HEK293T (cell line): Measurements from ENCODE around the gene TDG.
"Not testable (repeated sequence)": the region's sequence is repeated elsewhere in the genome, so short reads cannot be mapped to it uniquely, and the experiment has no call there.

Source experiments
- CTCF ChIA-PET: fragments of 350-600 bp; formaldehyde crosslinking; extraction: SDS; loops from one replicate; lab custom pipeline; 2021; ENCODE audit warnings: antibody characterized with exemption, inconsistent platforms; lab: Yijun Ruan, JAX
- POLR2A ChIA-PET: fragments of 350-600 bp; formaldehyde crosslinking; extraction: SDS; loops from one replicate; lab custom pipeline; 2020; ENCODE audit warnings: antibody characterized with exemption, inconsistent platforms; lab: Yijun Ruan, JAX
- DNase-seq: peaks from one replicate; pipeline ENCODE4 v3.0.0; 2012; ENCODE audit warnings: mixed read lengths; ENCODE audit errors: extremely low spot score
- ARNT ChIP-seq: fragments of 450-650 bp; IDR thresholded peaks from 2 replicates; pipeline ENCODE4 v1.6.1; 2017; ENCODE audit warnings: mild to moderate bottlenecking
- BHLHE40 ChIP-seq: fragments of 450-650 bp; IDR thresholded peaks from 2 replicates; pipeline ENCODE4 v1.6.1; 2016; ENCODE audit warnings: mild to moderate bottlenecking, moderate library complexity, borderline replicate concordance
- CTBP1 ChIP-seq: fragments of 450-650 bp; IDR thresholded peaks from 2 replicates; pipeline ENCODE4 v1.6.1; 2016; ENCODE audit warnings: borderline replicate concordance
- ELF4 ChIP-seq: fragments of 450-650 bp; IDR thresholded peaks from 2 replicates; pipeline ENCODE4 v1.6.1; 2017; ENCODE audit warnings: antibody characterized with exemption
- FOXA1 ChIP-seq: fragments of 450-650 bp; IDR thresholded peaks from 2 replicates; pipeline ENCODE4 v1.6.1; 2016; ENCODE audit warnings: mild to moderate bottlenecking
- FOXK2 ChIP-seq: fragments of 450-650 bp; IDR thresholded peaks from 2 replicates; pipeline ENCODE4 v1.6.1; 2016; ENCODE audit warnings: mild to moderate bottlenecking
- FOXM1 ChIP-seq: fragments of 450-650 bp; IDR thresholded peaks from 2 replicates; pipeline ENCODE4 v1.6.1; 2017; ENCODE audit warnings: mild to moderate bottlenecking, borderline replicate concordance
- HDGF ChIP-seq: fragments of 450-650 bp; IDR thresholded peaks from 2 replicates; pipeline ENCODE4 v1.6.1; 2017; ENCODE audit warnings: antibody characterized with exemption, borderline replicate concordance
- L3MBTL2 ChIP-seq: fragments of 450-650 bp; conservative IDR thresholded peaks from 2 replicates; pipeline ENCODE4 v1.6.1; 2016; ENCODE audit warnings: mild to moderate bottlenecking
- LEF1 ChIP-seq: fragments of 450-650 bp; IDR thresholded peaks from 2 replicates; pipeline ENCODE4 v1.6.1; 2017; ENCODE audit warnings: mild to moderate bottlenecking, borderline replicate concordance
- NFRKB ChIP-seq: fragments of 450-650 bp; IDR thresholded peaks from 2 replicates; pipeline ENCODE4 v1.6.1; 2016; ENCODE audit warnings: mild to moderate bottlenecking, moderate library complexity
- SP1 ChIP-seq: fragments of 450-650 bp; IDR thresholded peaks from 2 replicates; pipeline ENCODE4 v1.6.1; 2017
- SUZ12 ChIP-seq: fragments of 450-650 bp; IDR thresholded peaks from 2 replicates; pipeline ENCODE4 v1.6.1; 2016; ENCODE audit warnings: mild to moderate bottlenecking
- TARDBP ChIP-seq: fragments of 450-650 bp; IDR thresholded peaks from 2 replicates; pipeline ENCODE4 v1.6.1; 2016
- ZNF384 ChIP-seq: fragments of 450-650 bp; IDR thresholded peaks from 2 replicates; pipeline ENCODE4 v1.6.1; 2016
- TF ChIP-seq, protein P1 (sequence below): fragments of 450-650 bp; IDR thresholded peaks from 2 replicates; pipeline ENCODE4 v1.6.1; 2016

The TDG gene

DNA sequence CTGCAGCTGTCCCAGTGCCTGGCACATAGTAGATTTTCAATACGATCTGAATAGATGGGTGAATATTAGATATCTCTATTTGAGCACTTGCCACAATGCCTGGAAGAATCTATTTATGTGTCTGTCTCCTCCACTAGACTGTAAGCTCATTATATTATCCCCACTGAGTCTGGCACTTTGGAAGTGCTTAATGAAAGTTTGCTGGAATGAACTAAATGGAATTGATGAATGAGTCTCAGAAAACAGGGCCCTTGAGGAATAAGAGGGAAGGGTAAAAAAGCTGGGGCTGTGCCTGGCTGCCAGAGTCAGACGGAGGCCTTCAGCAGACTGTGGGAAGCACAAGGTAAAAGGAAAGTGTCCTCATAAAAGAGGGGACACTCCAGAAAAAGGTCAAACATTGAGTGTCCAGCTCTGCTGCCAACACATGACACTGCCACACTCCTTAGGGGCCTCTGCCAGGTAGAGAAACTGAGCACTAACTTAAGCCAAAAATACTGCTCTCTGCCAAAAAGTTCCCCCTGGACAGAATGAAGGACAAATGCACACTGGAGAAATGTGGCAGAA is 45.0 kb downstream of the TDG start:
- TF ChIP-seq ELF4 (no peak), FOXK2 (no peak), NFRKB (no peak), BHLHE40 (no peak), HDGF (no peak), TARDBP (no peak)
- CTCF ChIA-PET = no interaction called here
- DNase-seq = no peak
- POLR2A ChIA-PET = no interaction called here

DNA sequence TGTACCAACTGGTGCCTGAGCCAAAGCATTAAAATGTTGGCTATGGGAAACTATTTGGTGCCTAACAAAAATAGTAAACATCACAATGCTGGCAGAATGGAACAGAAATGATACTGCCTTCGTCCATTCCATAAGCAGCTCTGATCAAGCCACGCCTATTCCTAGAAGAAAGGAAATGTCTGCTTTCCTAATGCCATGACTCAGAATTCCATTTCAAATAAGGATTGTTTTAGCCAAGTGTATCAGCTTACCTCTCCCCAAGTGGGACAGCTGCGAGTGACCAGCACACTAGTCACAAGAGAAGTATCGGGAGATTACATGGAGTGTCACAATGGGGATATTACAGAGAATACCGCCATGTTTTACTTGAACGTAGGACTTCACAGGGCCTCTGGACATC is 45.6 kb downstream of the TDG start:
- TF ChIP-seq L3MBTL2 = no peak
- TF ChIP-seq, protein P1, sequence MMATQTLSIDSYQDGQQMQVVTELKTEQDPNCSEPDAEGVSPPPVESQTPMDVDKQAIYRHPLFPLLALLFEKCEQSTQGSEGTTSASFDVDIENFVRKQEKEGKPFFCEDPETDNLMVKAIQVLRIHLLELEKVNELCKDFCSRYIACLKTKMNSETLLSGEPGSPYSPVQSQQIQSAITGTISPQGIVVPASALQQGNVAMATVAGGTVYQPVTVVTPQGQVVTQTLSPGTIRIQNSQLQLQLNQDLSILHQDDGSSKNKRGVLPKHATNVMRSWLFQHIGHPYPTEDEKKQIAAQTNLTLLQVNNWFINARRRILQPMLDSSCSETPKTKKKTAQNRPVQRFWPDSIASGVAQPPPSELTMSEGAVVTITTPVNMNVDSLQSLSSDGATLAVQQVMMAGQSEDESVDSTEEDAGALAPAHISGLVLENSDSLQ = no peak
- no peak for TF ChIP-seq SP1
- no peak for TF ChIP-seq FOXK2
- TF ChIP-seq FOXM1 = no peak
- TF ChIP-seq TARDBP = no peak
- TF ChIP-seq SUZ12 = no peak
- no peak for DNase-seq
- ChIA-PET POLR2A (no interaction called here), CTCF (no interaction called here)

DNA sequence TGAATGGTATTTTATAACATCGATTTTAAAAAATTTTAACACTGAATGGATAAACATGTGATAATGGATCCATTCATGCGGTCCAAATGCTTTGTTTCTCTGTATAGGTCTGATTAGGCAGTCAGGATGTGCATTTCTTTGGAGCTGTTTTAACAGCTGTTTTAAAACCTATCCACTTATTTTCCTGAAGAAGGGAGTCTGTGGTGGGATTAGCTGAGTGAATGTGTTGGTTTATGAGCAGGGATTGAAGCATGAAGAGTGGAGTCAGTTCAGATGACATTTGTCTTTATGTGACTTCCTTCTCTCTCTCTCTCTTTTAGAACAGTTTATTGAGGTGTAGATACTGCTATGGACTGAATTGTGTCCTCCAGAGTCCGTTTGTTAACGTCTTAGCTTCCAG is 46.7 kb downstream of the TDG start:
- ChIA-PET POLR2A (no interaction called here), CTCF (no interaction called here)
- TF ChIP-seq TARDBP (no peak), SP1 (no peak), FOXA1 (no peak), L3MBTL2 (no peak), ELF4 (no peak), ARNT (no peak), HDGF (no peak), NFRKB (no peak), CTBP1 (no peak), BHLHE40 (no peak), ZNF384 (no peak), SUZ12 (no peak), LEF1 (no peak), FOXM1 (no peak), FOXK2 (no peak)
- TF ChIP-seq, protein P1 = no peak
- DNase-seq = no peak

DNA sequence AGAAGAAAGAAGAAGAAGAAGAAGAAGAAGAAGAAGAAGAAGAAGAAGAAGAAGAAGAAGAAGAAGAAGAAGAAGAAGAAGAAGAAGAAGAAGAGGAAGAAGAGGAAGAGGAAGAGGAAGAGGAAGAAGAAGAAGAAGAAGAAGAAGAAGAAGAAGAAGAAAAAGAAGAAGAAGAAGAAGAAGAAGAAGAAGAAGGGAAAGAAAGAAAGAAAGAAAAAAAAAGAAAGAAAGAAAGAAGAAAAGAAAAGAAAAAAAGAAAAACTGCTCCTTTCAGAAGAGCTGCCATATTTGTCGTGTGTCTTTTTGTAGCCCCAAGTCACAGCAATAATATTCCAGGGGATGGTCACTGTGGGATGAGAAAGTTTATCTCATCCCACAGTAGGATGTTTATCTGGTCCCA is 56.2 kb downstream of the TDG start:
- CTCF ChIA-PET, POLR2A ChIA-PET: not testable (repeated sequence)

DNA sequence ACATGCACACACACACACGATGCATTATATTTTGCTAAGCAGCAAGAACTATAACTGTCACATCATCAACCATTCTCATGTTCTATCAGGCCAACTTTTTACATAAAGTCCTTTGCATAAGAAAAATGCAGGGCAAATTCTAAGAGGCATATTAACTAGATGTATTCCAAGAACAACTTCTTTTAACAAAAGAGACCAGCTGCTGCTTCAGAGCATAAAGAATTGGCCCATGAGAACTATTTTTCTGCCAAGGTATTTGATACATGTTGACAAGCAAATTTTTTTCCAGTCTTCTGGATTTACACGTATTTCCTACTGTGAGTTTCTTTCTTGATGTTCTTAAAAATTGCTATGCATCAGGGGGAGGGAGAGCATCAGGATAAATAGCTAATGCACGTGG is 57.1 kb downstream of the TDG start:
- TF ChIP-seq FOXM1 = no peak
- TF ChIP-seq, protein P1 = no peak
- no peak for TF ChIP-seq ZNF384
- TF ChIP-seq FOXA1 = no peak
- no peak for TF ChIP-seq ARNT
- TF ChIP-seq ELF4 = no peak
- no peak for TF ChIP-seq LEF1
- TF ChIP-seq SUZ12 = no peak
- no peak for TF ChIP-seq L3MBTL2
- TF ChIP-seq FOXK2 = no peak
- TF ChIP-seq TARDBP = no peak
- no peak for TF ChIP-seq SP1
- no peak for TF ChIP-seq CTBP1
- no peak for TF ChIP-seq NFRKB
- TF ChIP-seq BHLHE40 = no peak
- TF ChIP-seq HDGF = no peak
- DNase-seq = no peak
- CTCF ChIA-PET = no interaction called here
- POLR2A ChIA-PET = no interaction called here

More for the DNA sequence above, 56.2 kb downstream of the TDG start:
- DNase-seq = not testable (repeated sequence)

DNA sequence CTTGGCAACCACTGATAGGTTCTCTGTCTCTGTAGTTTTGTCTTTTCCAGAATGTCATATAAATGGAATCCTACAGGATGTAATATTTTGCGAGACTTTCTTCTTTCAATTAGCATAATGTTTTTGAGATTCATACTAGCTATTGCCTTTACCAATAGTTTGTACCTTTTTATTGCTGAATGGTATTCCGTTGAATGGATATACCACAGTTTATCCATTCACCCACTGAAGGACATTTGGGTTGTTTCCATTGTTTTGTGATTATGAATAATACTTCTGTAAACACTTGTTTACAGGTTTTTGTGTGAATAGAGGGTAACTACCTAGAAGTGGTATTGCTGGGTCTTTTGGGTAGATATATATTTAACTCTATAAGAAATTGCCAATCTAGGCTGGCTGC is 58.0 kb downstream of the TDG start:
- ChIA-PET CTCF (no interaction called here), POLR2A (no interaction called here)
- no peak for DNase-seq
- TF ChIP-seq NFRKB = no peak
- TF ChIP-seq SUZ12 = no peak
- no peak for TF ChIP-seq LEF1
- TF ChIP-seq TARDBP = no peak
- TF ChIP-seq ELF4 = no peak
- TF ChIP-seq, protein P1 = no peak
- TF ChIP-seq FOXM1 = no peak

DNA sequence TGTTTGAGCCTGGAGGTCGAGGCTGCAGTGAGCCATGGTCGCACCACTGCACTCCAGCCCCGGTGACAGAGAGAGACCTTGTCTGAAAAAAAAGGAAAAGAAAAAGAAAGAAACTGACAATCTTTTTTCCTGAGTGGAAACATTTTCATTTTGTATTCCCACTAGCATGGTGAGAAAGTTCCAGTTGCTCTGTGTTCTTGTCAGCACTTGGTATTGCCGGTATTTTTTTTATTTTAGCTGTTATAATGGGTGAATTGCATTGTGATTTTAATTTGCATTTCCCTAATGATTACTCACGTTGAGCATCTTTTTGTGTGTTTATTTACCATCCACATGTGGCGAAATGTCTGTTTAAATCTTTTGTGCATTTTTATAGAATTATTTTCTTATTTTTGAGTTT is 58.7 kb downstream of the TDG start:
- POLR2A ChIA-PET = no interaction called here
- CTCF ChIA-PET = no interaction called here

More for the DNA sequence above, 58.7 kb downstream of the TDG start:
- DNase-seq = no peak
- TF ChIP-seq FOXK2 (no peak), FOXA1 (no peak)
